BJ (cell line): Measurements from ENCODE around the gene RHAG. TPM values are rescaled to one million over a fixed set of nuclear protein-coding genes. Genes with fewer than 3 reads are reported as not detected.
"Not testable (repeated sequence)": the region's sequence is repeated elsewhere in the genome, so short reads cannot be mapped to it uniquely, and the experiment has no call there.

Experiments used
- CTCF ChIA-PET: fragments of 350-600 bp; formaldehyde crosslinking; extraction: SDS; loops from one replicate; lab custom pipeline; 2021; ENCODE audit warnings: antibody characterized with exemption, inconsistent platforms; lab: Yijun Ruan, JAX
- POLR2A ChIA-PET: fragments of 300-600 bp; sonication (Branson Sonifier 250); formaldehyde crosslinking; extraction: SDS; loops from one replicate; lab custom pipeline; 2021; ENCODE audit warnings: antibody characterized with exemption; lab: Charles Lee
- DNase-seq: peaks from one replicate; pipeline ENCODE4 v3.0.0-alpha.2; 2011; ENCODE audit warnings: low read depth
- H3K27me3 ChIP-seq: 2 replicates; pipeline ENCODE4 v1.6.0; 2011; ENCODE audit warnings: low read length; ENCODE audit not compliant: control insufficient read depth, insufficient read depth
- H3K36me3 ChIP-seq: 2 replicates; pipeline ENCODE4 v1.5.1; 2011; ENCODE audit warnings: low read length; ENCODE audit not compliant: control insufficient read depth, insufficient read depth
- H3K4me3 ChIP-seq: 2 replicates; pipeline ENCODE4 v1.5.1; 2011; ENCODE audit warnings: low read depth, mild to moderate bottlenecking, control low read depth, low read length
- polyA plus RNA-seq: library from polyadenylated mRNA; depleted of rRNA; stranded (reverse); fragments of >200 nt; gene quantifications from 2 replicates; pipeline ENCODE4 v1.2.3, GENCODE V29; 2011
- TF ChIP-seq, protein P1 (sequence below): IDR thresholded peaks from 2 replicates; pipeline ENCODE4 v1.5.1; 2011; ENCODE audit warnings: low read depth, mild to moderate bottlenecking, control low read depth, inconsistent platforms, low read length, moderate library complexity; ENCODE audit not compliant: insufficient read depth

RHAG gene
- polyA plus RNA-seq, 1 experiment: not detected

DNA sequence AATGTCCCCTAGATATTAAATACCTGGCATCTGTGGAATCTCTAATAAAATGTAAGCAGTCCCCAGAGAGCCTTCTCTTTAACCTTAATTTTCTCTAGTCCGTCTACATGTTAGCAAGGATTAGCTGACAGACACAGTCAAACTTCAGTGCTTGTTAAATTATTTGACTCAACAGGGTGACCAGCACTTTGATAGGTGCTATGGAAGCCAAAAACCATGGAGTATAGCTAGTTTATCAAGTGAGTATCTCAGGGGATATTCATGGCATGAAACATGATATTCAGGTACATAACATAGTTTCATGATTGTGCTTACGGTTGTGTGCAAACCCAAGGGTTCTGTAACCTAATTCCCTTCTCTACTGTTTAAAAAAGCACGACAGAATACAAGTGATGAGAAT is 3.9 kb downstream of the RHAG start:
- H3K4me3 ChIP-seq: no peak overlapping the region
- H3K27me3 ChIP-seq: no peaks in the 10 kb centered on the region
- TF ChIP-seq, protein P1, sequence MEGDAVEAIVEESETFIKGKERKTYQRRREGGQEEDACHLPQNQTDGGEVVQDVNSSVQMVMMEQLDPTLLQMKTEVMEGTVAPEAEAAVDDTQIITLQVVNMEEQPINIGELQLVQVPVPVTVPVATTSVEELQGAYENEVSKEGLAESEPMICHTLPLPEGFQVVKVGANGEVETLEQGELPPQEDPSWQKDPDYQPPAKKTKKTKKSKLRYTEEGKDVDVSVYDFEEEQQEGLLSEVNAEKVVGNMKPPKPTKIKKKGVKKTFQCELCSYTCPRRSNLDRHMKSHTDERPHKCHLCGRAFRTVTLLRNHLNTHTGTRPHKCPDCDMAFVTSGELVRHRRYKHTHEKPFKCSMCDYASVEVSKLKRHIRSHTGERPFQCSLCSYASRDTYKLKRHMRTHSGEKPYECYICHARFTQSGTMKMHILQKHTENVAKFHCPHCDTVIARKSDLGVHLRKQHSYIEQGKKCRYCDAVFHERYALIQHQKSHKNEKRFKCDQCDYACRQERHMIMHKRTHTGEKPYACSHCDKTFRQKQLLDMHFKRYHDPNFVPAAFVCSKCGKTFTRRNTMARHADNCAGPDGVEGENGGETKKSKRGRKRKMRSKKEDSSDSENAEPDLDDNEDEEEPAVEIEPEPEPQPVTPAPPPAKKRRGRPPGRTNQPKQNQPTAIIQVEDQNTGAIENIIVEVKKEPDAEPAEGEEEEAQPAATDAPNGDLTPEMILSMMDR: no peak
- CTCF ChIA-PET: interaction anchor here (0.6 kb wide), 1 partner anchor 44 kb away, joined by 3 read pairs; no protein-coding TSS in a partner anchor
- POLR2A ChIA-PET: no interaction called here
- H3K36me3 ChIP-seq: no peaks in the 10 kb centered on the region
- no peak for DNase-seq

DNA sequence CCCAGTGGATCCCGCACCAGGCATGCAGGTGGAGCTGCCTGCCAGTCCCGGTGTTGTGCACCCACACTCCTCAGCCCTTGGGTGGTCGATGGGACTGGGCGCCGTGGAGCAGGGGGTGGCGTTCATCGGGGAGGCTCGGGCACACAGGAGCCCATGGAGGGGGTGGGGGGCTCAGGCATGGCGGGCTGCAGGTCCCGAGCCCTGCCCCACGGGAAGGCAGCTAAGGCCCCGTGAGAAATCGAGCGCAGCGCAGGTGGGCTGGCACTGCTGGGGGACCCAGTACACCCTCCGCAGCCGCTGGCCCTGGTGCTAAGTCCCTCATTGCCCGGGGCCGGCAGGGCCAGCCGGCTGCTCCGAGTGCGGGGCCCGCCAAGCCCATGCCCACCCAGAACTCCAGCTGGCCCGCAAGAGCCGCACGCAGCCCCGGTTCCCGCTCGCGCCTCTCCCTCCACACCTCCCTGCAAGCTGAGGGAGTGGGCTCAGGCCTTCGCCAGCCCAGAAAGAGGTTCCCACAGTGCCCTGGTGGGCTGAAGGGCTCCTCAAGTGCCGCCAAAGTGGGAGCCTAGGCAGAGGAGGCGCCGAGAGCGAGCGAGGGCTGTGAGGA is 7.1 kb downstream of the RHAG start:
- H3K27me3 ChIP-seq, CTCF ChIA-PET, H3K36me3 ChIP-seq, POLR2A ChIA-PET, DNase-seq, H3K4me3 ChIP-seq: not testable (repeated sequence)

DNA sequence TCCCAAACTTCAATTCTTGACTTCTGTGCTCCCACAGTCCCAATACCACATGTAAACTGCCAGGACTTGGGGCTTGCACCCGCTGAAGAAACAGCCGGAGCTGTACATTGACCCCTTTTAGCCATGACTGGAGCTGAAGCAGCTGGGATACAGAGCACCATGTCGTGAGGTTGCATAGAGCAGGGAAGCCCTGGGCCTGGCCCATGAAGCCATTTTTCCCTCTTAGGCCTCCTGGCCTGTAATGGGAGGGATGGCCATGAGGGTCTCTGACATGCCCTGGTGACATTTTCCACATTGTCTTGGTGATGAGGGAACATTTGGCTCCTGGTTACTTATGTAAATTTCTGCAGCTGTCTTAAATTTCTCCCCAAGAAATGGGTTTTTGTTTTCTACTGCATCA is 9.8 kb downstream of the RHAG start:
- Histone ChIP-seq H3K36me3 (no peaks in the 10 kb centered on the region), H3K4me3 (no peak overlapping the region), H3K27me3 (no peaks in the 10 kb centered on the region)
- no peak for DNase-seq
- ChIA-PET CTCF (interaction anchor here (0.7 kb wide), 1 partner anchor 19 kb away, joined by 3 read pairs; no protein-coding TSS in a partner anchor), POLR2A (no interaction called here)
- TF ChIP-seq, protein P1: no peak

DNA sequence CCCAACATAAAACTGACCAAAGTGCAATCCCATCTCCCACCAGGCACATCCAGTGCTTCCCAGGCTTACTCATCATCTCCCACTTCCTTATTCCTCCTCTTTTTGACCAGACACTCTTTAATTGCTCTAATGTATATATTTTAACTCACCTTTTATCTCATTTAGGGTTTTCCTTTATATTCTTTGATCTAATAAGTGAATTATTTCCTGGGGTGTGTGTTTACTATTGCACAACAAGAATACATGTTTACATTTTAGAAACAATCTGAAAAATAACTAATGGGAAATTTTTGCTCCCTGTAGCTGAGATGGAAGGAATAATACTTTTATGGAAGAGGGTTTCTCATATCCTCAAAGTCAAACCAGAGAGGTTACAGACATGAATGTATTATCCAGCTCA is 18.4 kb downstream of the RHAG start:
- POLR2A ChIA-PET: no interaction called here
- TF ChIP-seq, protein P1: no peak

DNA sequence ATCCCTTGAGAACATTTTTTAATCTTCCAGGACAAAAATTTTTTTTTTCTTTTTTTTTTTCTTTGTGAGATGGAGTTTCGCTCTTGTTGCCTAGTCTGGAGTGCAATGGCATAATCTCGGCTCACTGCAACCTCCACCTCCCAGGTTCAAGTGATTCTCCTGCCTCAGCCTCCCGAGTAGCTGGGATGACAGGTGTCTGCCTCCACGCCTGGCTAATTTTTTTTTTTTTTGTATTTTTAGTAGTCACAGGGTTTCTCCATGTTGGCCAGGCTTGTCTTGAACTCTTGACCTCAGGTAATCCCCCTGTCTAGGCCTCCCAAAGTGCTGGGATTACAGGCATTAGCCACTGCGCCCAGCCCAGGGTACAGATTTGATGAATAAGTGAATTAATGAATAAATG is 22.5 kb downstream of the RHAG start:
- CTCF ChIA-PET, DNase-seq, POLR2A ChIA-PET, H3K27me3 ChIP-seq, H3K36me3 ChIP-seq, H3K4me3 ChIP-seq: not testable (repeated sequence)

More for the DNA sequence above, 18.4 kb downstream of the RHAG start:
- H3K27me3 ChIP-seq: no peaks in the 10 kb centered on the region
- H3K36me3 ChIP-seq: no peaks in the 10 kb centered on the region
- CTCF ChIA-PET: no interaction called here
- no peak for DNase-seq
- no peak overlapping the region for H3K4me3 ChIP-seq

DNA sequence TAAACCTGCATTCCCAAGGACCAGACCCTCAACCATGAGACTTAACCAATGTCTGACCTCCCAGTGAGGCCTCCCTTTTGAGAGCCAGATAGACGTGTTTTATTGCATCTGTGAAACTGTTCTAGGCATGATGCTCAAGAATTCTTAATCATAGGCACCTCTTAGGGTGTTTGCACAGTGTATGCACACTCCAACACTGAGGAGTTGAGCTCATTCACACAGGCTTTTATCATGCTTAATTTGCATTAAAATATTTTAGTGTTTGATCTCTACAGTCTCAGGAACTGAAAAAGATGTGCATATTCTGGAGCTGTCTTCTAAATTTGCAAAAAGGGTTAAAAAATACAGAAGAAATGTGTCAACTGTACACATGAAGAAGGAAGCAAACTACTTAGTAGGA is 27.4 kb downstream of the RHAG start:
- ChIA-PET POLR2A (no interaction called here), CTCF (interaction anchor here (1.6 to 9.1 kb wide), 2 partner anchors 17 to 77 kb away, joined by 5 to 107 read pairs; no protein-coding TSS in a partner anchor)
- no peak for DNase-seq
- H3K27me3 ChIP-seq: 0 out of 2 replicates have a peak, but pooled peaks cover 2% of the 10 kb centered on the region
- H3K36me3 ChIP-seq: no peaks in the 10 kb centered on the region
- TF ChIP-seq, protein P1: no peak
- H3K4me3 ChIP-seq: no peak overlapping the region

DNA sequence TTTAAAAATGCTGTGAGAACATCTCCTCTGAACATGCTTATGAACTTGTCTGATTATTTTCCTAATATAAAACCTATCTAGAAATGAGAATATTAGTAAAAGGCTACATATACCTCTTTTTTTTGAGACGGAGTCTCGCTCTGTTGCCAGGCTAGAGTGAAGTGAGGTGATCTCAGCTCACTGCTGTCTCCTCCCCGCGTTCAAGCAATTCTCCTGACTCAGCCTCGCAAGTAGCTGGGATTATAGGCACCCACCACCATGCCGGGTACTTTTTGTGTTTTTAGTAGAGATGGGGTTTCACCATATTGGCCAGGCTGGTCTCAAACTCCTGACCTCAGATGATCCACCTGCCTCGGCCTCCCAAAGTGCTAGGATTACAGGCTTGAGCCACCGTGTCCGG is 28.4 kb downstream of the RHAG start:
- H3K4me3 ChIP-seq, H3K36me3 ChIP-seq, POLR2A ChIA-PET, H3K27me3 ChIP-seq, DNase-seq: not testable (repeated sequence)
- CTCF ChIA-PET: interaction anchor here (1.2 to 9.1 kb wide), 4 partner anchors 16 to 1821 kb away, joined by 5 to 107 read pairs (median 6); no protein-coding TSS in a partner anchor
